ENCODE data around the gene CCDC40.

CCDC40 gene

GRCh38 chr17:80118601-80119270 is 82.3 kb downstream of the CCDC40 start:
- DNase-seq: no peak

- no peak for DNase-seq
Measured at GRCh38 chr17:80119271-80119791, 82.9 kb downstream of the CCDC40 start.

- DNase-seq: no peak
Measured at GRCh38 chr17:80119839-80120238, 83.4 kb downstream of the CCDC40 start.

- no peak for DNase-seq
Measured at GRCh38 chr17:80122026-80122575, 85.7 kb downstream of the CCDC40 start.

- no peak for DNase-seq
Measured at GRCh38 chr17:80122926-80123505, 86.6 kb downstream of the CCDC40 start.

GRCh38 chr17:80123791-80124190 is 87.3 kb downstream of the CCDC40 start:
- DNase-seq: no peak

GRCh38 chr17:80124351-80124981 is 88.0 kb downstream of the CCDC40 start:
- DNase-seq: no peak

- peak; percentile 26 for DNase-seq
Measured at GRCh38 chr17:80125656-80126448, 89.4 kb downstream of the CCDC40 start.

GRCh38 chr17:80126449-80126715 is 89.9 kb downstream of the CCDC40 start:
- DNase-seq: no peak

GRCh38 chr17:80129006-80129565 is 92.6 kb downstream of the CCDC40 start:
- DNase-seq: no peak

- no peak for DNase-seq
Measured at GRCh38 chr17:80130992-80131391, 94.5 kb downstream of the CCDC40 start.

GRCh38 chr17:80132906-80133625 is 96.6 kb downstream of the CCDC40 start:
- DNase-seq: no peak

GRCh38 chr17:80133626-80133970 is 97.2 kb downstream of the CCDC40 start:
- DNase-seq: no peak

- DNase-seq: no peak
Measured at GRCh38 chr17:80137131-80137530, 100.7 kb downstream of the CCDC40 start.

GRCh38 chr17:80138856-80139426 is 102.5 kb downstream of the CCDC40 start:
- DNase-seq: no peak

- no peak for DNase-seq
Measured at GRCh38 chr17:80141463-80142165, 105.2 kb downstream of the CCDC40 start.

- no peak for DNase-seq
Measured at GRCh38 chr17:80142929-80143328, 106.5 kb downstream of the CCDC40 start.

GRCh38 chr17:80145076-80146075 is 108.9 kb downstream of the CCDC40 start:
- DNase-seq: no peak

GRCh38 chr17:80146121-80147034 is 109.9 kb downstream of the CCDC40 start:
- no peak for DNase-seq
